GM18526 (cell line): ENCODE data around the gene TTC16.
A peak's percentile ranks its signal among the peaks of the same experiment; 100 is the strongest.

Experiments
- POLR2A ChIP-seq: IDR thresholded peaks from 3 replicates; pipeline ENCODE4 v1.6.1; 2011; ENCODE audit not compliant: insufficient read length; ENCODE audit errors: extremely low read depth

The TTC16 gene, protein sequence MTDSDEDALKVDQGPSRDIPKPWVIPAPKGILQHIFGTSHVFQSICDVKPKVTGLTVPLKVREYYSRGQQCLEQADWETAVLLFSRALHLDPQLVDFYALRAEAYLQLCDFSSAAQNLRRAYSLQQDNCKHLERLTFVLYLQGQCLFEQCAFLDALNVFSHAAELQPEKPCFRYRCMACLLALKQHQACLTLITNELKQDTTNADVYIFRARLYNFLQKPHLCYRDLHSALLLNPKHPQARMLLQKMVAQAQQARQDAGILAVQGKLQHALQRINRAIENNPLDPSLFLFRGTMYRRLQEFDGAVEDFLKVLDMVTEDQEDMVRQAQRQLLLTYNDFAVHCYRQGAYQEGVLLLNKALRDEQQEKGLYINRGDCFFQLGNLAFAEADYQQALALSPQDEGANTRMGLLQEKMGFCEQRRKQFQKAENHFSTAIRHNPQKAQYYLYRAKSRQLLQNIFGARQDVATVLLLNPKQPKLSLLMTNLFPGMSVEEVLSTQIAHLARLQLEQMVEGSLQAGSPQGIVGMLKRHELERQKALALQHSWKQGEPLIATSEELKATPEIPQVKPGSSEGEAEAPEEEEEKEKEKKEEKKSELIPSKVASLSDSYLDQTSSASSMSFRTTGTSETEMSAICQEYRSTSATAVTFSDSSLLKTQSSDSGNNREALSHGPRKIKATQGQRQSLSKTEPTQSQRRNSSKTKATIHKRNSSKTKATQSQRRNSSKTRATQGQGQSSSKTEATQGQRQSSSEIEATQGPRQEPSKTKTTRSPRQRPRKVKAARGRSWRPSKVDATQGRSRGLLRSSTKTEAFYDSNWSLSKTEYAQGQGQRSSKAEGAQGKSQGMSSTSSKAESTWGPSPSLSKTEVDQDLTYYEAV

DNA sequence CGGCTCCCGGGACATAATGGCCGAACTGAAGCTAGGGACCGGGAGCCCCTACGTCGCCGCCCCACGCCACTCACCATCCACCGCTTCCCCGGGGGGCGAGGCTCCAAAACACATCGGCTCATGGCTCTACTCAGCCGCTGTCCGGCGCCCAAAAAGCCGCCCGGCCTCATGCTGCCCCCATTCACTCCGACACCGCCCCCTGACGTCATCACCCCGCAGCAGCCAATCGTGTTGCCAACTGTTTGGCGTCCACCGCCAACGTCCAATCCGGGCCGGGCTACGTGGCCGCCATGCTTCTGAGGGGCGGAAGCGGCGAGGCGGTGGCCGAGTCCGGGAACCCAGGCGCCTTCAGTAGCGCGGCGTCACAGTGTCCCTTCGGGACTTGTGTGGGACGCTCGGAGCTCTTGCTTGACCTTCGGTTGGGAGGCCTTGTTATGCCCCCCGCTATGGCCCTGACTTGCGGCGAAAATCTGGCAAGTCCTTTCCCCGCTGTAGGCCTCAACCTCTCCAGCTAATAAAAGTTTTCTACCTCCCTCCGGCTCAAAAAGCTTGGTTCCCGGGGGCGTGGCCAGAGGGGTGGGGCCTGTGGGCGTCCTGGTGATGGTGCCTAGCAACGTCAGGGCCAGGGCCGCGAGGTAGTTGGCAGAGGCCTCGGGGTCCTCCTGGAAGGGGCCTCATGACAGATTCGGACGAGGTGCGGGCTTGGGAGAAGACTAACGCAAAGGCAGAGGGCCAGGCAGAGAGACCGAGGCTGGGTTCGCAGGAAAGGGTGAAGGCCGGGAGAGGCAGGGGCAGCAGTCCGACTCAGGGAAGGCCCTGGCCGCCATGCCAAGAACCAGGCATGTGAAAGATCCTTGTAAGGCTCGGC lies at the start of gene TTC16, which contains the start of gene PTRH1:
Gene TTC16, plus strand, starts transcription at position 610 of the 868 bp plus-strand sequence. Its CDS starts 67 bp downstream, at position 677.
Gene PTRH1, minus strand, starts transcription at position 194 of the 868 bp plus-strand sequence. Its CDS starts 24 bp downstream, at position 170.
- peak; percentile 41 for TF ChIP-seq POLR2A

DNA sequence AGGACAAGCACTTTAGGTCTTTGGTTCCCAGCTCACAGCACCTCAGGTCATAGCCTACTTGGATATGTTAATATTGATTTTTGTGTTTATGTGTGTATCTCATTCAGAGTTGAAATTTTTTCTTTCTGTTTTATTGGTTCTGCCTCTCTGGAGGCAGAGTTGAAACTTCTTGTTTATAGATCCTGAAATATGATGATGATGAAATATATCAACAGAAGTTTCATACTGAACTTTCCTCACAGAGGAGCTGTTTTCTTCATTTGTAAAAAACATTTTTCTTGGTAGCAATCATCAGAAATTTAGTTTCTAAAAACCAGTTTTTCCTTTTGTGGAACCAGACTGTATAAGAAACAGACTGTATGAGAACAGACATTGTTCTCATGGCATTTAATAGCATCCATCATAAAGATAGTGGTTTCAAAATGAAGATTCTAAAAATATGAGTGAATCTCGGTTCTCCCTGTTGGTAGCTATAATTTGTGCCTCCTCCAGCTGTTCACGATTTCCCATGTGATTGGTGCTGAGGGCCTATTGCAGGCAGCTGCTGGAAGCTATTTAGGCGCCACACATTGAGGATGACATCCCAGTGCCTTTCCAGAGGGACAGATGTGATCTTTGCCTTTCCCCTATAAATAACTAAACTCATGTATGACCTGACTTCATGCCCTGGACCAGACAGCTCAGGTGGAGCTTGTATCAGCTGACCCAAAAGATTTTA lies 48.6 kb upstream of the TTC16 start:
- TF ChIP-seq POLR2A, result no peak

DNA sequence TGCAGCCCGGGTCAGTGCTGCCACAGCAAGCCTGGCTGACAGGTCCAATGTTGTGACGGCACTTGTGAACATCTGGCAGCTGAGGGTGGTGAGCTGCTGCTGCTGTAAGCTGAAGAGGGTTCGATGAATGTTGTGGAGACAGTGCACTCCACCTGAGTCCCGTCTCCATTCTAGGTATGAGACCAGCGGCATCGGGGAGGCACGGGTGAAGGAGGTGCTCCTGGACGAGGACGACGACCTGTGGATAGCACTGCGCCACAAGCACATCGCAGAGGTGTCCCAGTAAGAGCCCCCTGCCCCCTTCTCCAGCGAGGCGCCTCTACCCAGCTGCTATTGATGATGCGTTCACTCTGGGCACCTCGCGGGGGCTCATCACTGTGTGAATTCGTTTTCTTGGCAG lies 48.0 kb upstream of the TTC16 start:
- TF ChIP-seq POLR2A, result no peak

DNA sequence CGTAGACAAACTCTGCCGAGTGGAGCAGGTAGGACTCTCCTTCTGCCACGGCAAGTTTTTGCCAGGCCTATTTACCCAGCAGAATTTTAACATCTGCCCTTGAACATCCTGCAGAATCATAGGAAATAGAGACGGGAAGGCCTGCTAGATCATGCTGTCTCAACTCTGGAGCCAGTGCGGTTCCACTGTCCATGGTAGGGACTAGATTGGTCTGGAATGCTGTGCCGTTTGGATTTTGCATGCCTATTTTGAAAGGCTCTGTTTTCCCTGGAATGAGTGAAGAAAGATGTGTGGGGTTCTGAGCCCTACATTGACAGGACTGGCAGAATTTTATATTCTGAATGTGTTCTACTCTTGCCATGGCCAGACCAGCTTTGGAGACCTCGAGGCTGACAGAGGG lies 42.6 kb upstream of the TTC16 start:
- TF ChIP-seq POLR2A, result no peak

DNA sequence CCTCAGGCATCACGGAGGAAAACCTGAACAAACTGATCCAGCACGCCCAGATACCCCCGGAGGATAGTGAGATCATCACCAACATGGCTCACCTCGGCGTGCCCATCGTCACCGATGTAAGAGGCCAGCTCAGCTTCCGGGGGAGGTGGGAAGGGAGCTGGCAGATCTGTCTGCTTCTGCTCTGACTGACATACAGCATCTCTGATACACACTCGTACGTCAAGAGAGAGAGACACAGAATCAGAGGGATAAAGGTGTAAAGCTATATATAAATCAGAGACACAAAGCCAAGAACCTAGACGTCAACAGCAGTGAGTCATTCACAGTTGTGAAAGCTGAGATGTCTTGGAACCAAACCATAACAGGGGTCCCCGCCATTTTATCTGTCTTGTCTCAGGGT lies 39.2 kb upstream of the TTC16 start:
- no peak for TF ChIP-seq POLR2A

DNA sequence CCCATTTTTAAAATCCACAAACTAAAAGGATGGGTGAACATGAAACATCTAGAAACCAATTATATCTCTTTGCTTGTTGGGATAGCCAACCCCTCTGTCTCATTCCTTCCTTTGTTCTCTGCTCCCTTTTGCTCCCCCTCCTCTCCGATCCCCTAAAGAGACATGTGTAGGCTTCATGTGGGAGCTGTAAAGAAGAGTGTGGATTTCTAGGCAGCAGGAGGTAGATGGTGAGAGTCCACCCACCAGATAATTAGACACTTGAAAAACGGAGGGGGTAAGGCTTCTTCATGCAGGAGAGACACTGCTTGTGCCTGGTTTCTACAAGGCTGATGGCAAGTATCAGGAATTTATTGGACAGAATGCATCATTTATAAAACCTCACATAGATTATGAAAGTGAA lies 36.4 kb upstream of the TTC16 start:
- TF ChIP-seq POLR2A, result no peak

DNA sequence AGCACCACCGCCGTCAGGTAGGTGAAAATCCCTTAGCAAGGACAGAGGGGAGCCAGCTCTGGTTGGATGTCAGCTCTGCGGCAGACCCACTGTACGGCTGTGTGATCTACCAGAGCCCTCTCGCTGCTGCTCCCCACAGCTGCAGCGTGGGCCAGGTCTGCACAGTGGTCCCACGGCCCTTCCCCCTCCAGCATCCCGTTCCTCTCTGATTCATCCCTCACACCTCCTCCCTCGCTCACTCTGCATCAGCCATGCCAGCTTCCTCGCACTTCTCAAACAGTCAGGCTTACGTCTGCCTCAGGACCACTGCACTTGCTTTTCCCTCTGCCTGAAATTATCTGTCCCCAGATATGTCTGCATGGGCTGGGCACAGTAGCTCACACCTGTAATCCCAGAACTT lies 35.7 kb upstream of the TTC16 start:
- no peak for TF ChIP-seq POLR2A

DNA sequence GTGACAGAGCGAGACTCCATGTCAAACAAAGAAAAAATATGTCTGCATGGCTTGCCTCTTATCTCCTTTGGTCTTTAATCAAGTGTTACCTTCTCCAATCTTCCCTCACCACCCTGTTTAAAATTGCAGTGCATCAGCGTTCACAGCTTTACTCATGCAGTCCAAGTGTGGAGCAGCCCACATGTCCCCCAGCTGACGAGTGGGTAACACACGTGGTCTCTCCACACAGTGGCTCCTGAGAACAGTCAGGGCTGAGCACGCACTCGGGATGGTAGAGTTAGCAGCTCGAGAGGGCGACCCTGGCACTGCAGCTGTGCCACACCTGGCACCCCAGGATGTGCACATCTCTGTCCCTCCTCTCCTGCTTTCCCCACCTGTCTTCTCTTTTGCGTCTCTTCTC lies 35.0 kb upstream of the TTC16 start:
- no peak for TF ChIP-seq POLR2A

DNA sequence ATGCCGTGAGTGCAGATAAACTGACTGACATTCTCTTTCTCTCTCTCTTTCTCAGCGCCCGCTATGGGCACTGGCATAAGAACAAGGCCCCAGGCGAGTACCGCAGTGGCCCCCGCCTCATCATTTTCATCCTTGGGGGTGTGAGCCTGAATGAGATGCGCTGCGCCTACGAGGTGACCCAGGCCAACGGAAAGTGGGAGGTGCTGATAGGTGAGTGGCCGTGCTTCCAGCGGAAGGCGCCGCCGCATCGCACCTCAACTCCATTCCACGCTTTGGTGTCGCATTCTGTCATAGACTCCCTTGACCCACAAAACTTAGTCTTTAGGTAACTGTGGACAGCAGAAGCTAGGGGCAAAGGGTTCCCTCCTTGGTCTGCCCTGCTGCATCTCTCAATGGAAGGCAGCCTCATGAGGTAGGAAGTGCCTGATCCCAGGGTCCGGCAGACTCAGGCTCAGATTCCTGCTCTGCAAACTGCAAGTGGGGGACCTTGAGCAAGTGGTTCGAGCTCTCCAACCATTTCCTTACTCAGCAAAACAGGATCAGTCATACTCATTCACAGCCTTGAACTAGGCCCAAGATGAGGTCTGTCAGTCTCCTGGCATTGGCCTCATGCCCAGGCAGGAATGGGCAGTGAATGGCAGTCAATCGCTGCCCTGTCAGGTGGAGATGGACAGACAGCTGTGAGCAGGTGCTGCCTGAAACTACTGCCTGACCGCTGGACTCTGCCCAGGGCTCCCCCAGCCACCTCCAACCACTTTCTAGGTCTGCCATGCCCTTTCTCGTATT lies 33.3 kb upstream of the TTC16 start:
- no peak for TF ChIP-seq POLR2A

DNA sequence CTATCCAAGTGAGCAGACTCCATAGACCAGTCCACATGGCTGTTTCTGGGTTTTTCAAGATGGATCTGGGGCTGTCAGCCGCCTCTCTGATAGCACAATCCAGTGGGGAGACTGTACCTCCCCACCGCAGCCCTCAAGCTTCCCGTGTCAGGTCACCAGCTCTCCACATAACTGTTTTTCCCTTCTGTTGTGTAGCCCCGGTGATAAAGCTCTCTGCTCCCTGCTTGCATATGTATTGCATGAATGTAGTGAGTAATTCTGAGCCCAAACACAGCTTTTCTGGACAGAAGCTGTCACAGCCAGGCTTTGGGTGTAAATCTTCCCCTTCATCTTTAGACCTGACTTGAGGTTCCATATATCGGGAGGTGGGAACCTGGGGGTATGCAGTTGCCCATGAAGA lies 32.2 kb upstream of the TTC16 start:
- TF ChIP-seq POLR2A, result no peak

DNA sequence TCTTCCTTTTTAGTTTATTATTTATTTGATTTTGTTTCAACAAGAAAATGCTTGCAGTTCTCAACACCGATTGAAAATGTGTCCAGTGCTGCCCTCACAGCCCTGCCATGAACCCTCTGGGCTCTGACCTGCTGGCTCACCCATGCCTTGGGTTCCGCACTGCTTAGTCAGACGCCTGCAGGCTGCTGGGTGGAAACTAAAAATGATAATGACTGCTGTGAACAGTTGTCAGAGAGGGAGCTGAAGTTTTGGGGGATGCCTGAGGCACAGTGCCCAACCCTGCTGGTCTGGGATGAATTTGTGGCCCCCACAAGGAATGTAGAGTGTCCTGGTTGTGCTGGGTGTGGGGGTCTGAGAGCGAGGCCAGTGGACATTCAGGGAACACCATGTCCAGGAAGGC lies 31.3 kb upstream of the TTC16 start:
- no peak for TF ChIP-seq POLR2A

DNA sequence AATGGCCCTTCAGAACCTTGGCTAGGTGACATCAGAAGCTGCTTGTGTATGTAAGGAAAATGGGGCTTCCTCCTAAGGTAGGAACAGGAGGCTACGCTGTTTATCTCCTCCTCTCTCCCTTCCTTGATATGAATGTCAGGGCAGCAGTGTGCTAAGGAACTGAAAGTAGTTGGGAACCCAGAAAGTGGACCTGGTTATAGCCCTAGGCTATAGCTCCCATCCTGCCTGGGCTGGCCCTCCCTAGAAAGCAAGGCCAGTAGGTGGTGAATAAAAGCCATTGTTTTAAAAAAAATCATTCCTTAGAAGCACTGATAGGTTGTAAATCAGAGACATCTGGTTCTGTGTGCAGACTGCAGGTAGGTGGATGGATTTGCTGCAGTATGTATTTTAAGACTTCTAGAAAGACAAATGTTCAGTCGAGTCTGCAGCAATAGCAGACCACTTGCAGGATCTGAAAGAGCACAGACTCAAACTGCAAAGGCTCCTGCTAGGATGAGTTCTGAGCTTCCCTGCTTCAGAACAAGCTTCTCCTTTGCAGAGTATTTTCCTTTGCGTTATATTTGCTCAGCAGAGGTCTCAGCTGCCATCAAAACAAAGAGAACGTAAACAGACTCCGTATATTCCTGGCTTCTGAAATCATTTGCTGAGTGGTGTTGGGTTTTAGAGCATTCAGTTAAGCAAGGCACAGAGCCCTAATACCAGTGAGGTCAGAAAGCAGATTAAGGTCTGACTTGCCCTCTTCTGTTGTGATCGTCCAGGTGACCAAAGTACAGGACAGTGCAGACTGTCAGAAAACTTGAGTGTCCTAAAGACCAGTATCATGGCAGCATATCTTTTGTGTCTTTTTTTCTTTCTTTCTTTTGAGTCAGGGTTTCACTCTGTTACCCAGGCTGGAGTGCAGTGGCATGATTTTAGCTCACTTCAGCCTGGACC lies 29.2 kb upstream of the TTC16 start:
- no peak for TF ChIP-seq POLR2A
